Measurements from ENCODE around the gene SCRN2. TPM values are rescaled to one million over a fixed set of nuclear protein-coding genes. Genes with fewer than 3 reads are reported as not detected.
A peak's percentile ranks its signal among the peaks of the same experiment; 100 is the strongest.

The SCRN2 gene
- total RNA-seq, 1 donor from 2014 or later: 44.8 TPM

- Mint-ChIP-seq H3K27ac (ENCODE audit: unreplicated experiment) (no peak within 1 kb of the TSS), H3K4me1 (ENCODE audit: unreplicated experiment) (peaks cover 10% of the 10 kb centered on the region), H3K9me3 (ENCODE audit: unreplicated experiment) (no peaks in the 10 kb centered on the region), H3K27me3 (ENCODE audit: unreplicated experiment) (peaks cover 4% of the 10 kb centered on the region), H3K36me3 (ENCODE audit: low read depth, unreplicated experiment) (peaks cover 26% of the 10 kb centered on the region), H3K4me3 (ENCODE audit: unreplicated experiment) (peak within 1 kb of the TSS; percentile 95)
- peak; percentile 59 for DNase-seq (ENCODE audit: low spot score)
- no peak for TF ChIP-seq CTCF (IDR thresholded peaks at IDR 0.05; ENCODE audit: unreplicated experiment)
These were observed 19.4 kb downstream of the SCRN2 start, which contains the start of gene OSBPL7 for GRCh38 chr17:47821424-47822391. Gene OSBPL7 (minus strand): TSS chr17:47821794. CDS start chr17:47820278, 1,516 bp downstream.

- H3K36me3 Mint-ChIP-seq (ENCODE audit: low read depth, unreplicated experiment): peaks cover 22% of the 10 kb centered on the region
- DNase-seq (ENCODE audit: low spot score): no peak
- no peak for TF ChIP-seq CTCF (IDR thresholded peaks at IDR 0.05; ENCODE audit: unreplicated experiment)
- H3K4me1 Mint-ChIP-seq (ENCODE audit: unreplicated experiment): peaks cover 10% of the 10 kb centered on the region
- no peaks in the 10 kb centered on the region for H3K9me3 Mint-ChIP-seq (ENCODE audit: unreplicated experiment)
- no peak overlapping the region for H3K27ac Mint-ChIP-seq (ENCODE audit: unreplicated experiment)
- peaks cover 4% of the 10 kb centered on the region for H3K27me3 Mint-ChIP-seq (ENCODE audit: unreplicated experiment)
- H3K4me3 Mint-ChIP-seq (ENCODE audit: unreplicated experiment): peak overlapping the region; percentile 95
These were observed 20.0 kb downstream of the SCRN2 start for GRCh38 chr17:47821031-47821423.

GRCh38 chr17:47820033-47820789 lies 20.9 kb downstream of the SCRN2 start:
- H3K27me3 Mint-ChIP-seq (ENCODE audit: unreplicated experiment): peaks cover 6% of the 10 kb centered on the region
- no peak for DNase-seq (ENCODE audit: low spot score)
- peak overlapping the region; percentile 95 for H3K4me3 Mint-ChIP-seq (ENCODE audit: unreplicated experiment)
- H3K27ac Mint-ChIP-seq (ENCODE audit: unreplicated experiment): no peak overlapping the region
- H3K9me3 Mint-ChIP-seq (ENCODE audit: unreplicated experiment): no peaks in the 10 kb centered on the region
- peaks cover 10% of the 10 kb centered on the region for H3K4me1 Mint-ChIP-seq (ENCODE audit: unreplicated experiment)
- no peak for TF ChIP-seq CTCF (IDR thresholded peaks at IDR 0.05; ENCODE audit: unreplicated experiment)
- peaks cover 28% of the 10 kb centered on the region for H3K36me3 Mint-ChIP-seq (ENCODE audit: low read depth, unreplicated experiment)

GRCh38 chr17:47819475-47819874 lies 21.6 kb downstream of the SCRN2 start:
- H3K9me3 Mint-ChIP-seq (ENCODE audit: unreplicated experiment): no peaks in the 10 kb centered on the region
- no peak overlapping the region for H3K27ac Mint-ChIP-seq (ENCODE audit: unreplicated experiment)
- H3K27me3 Mint-ChIP-seq (ENCODE audit: unreplicated experiment): peaks cover 8% of the 10 kb centered on the region
- peaks cover 28% of the 10 kb centered on the region for H3K36me3 Mint-ChIP-seq (ENCODE audit: low read depth, unreplicated experiment)
- no peak for TF ChIP-seq CTCF (IDR thresholded peaks at IDR 0.05; ENCODE audit: unreplicated experiment)
- no peak overlapping the region for H3K4me3 Mint-ChIP-seq (ENCODE audit: unreplicated experiment)
- peaks cover 10% of the 10 kb centered on the region for H3K4me1 Mint-ChIP-seq (ENCODE audit: unreplicated experiment)
- DNase-seq (ENCODE audit: low spot score): no peak
